Astrocyte of the cerebellum (primary cell): ENCODE measurements around the gene BLID.

ENCODE experiments used
- DNase-seq: peaks from one replicate; pipeline ENCODE4 v3.0.0-alpha.2; 2011; ENCODE audit warnings: low read depth
- H3K4me3 ChIP-seq: 2 replicates; pipeline ENCODE4 v1.5.1; 2011; ENCODE audit warnings: mild to moderate bottlenecking, low read depth, low read length, moderate library complexity
- in situ Hi-C: cut with HindIII; loops from 2 replicates; pipeline ENCODE4 v1.10.0; 2017; ENCODE audit warnings: low sequenced_read_pairs
- TF ChIP-seq, protein P1 (sequence below): IDR thresholded peaks from 2 replicates; pipeline ENCODE4 v1.5.1; 2012; ENCODE audit warnings: low read length, low read depth, moderate library complexity, mild to moderate bottlenecking; ENCODE audit errors: missing control alignments

The BLID gene

DNA sequence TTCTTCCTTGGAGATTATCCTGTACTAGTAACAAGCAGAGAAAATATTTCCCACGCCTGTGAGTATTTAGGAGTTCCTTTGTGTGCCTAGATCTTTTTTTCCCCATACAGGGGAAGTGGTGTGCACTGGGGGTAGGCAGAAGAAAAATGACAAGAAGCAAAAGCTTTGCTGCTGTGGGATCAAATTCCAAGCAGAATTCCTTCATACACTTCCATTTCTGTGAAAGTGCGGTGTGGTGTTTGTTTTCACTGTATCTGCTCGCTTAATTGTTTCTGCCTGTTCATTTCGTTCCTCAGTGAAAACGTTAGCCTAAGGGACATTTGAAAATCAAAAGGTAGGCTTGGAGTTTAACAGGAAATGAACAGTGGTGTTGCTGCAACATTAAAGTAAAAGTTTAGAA is 47.9 kb downstream of the BLID start:
- H3K4me3 ChIP-seq: no peak overlapping the region
- no peak for DNase-seq
- in situ Hi-C loops: no loop called here
- TF ChIP-seq, protein P1, sequence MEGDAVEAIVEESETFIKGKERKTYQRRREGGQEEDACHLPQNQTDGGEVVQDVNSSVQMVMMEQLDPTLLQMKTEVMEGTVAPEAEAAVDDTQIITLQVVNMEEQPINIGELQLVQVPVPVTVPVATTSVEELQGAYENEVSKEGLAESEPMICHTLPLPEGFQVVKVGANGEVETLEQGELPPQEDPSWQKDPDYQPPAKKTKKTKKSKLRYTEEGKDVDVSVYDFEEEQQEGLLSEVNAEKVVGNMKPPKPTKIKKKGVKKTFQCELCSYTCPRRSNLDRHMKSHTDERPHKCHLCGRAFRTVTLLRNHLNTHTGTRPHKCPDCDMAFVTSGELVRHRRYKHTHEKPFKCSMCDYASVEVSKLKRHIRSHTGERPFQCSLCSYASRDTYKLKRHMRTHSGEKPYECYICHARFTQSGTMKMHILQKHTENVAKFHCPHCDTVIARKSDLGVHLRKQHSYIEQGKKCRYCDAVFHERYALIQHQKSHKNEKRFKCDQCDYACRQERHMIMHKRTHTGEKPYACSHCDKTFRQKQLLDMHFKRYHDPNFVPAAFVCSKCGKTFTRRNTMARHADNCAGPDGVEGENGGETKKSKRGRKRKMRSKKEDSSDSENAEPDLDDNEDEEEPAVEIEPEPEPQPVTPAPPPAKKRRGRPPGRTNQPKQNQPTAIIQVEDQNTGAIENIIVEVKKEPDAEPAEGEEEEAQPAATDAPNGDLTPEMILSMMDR: no peak
